Neural progenitor cell (in vitro differentiated cells): Measurements from ENCODE around the gene METTL16.

Experiments used
- CTCF ChIP-seq: fragments of 200-600 bp; sonication (generic); IDR thresholded peaks from 2 replicates; pipeline ENCODE4 v1.5.1; 2017; ENCODE audit warnings: antibody characterized with exemption, mild to moderate bottlenecking
- EZH2 ChIP-seq: fragments of 200-600 bp; sonication (generic); IDR thresholded peaks from 2 replicates; pipeline ENCODE4 v1.6.1; 2017; ENCODE audit warnings: antibody characterized with exemption, mild to moderate bottlenecking, moderate library complexity

GRCh38 chr17:2438823-2439222 is 72.9 kb downstream of the METTL16 start:
- TF ChIP-seq CTCF, result no peak
- TF ChIP-seq EZH2, result no peak
